Rectal smooth muscle tissue (tissue), 1 donor: Measurements from ENCODE around the gene NLN.
"Not testable (repeated sequence)": the region's sequence is repeated elsewhere in the genome, so short reads cannot be mapped to it uniquely, and the experiment has no call there.

Source experiments
- H3K27ac ChIP-seq: one replicate; pipeline ENCODE4 v1.7.0; 2013; ENCODE audit warnings: low read depth, low read length, inconsistent platforms
- H3K27me3 ChIP-seq: one replicate; pipeline ENCODE4 v1.7.0; 2013; ENCODE audit warnings: low read length; ENCODE audit not compliant: control insufficient read depth, insufficient read depth
- H3K36me3 ChIP-seq: one replicate; pipeline ENCODE4 v1.7.0; 2013; ENCODE audit warnings: low read length; ENCODE audit not compliant: control insufficient read depth, insufficient read depth
- H3K4me1 ChIP-seq: one replicate; pipeline ENCODE4 v1.7.0; 2013; ENCODE audit warnings: low read length; ENCODE audit not compliant: control insufficient read depth, insufficient read depth
- H3K4me3 ChIP-seq: one replicate; pipeline ENCODE4 v1.7.0; 2013; ENCODE audit warnings: low read length
- H3K9ac ChIP-seq: one replicate; pipeline ENCODE4 v1.7.0; 2013; ENCODE audit warnings: low read length

Gene NLN

DNA sequence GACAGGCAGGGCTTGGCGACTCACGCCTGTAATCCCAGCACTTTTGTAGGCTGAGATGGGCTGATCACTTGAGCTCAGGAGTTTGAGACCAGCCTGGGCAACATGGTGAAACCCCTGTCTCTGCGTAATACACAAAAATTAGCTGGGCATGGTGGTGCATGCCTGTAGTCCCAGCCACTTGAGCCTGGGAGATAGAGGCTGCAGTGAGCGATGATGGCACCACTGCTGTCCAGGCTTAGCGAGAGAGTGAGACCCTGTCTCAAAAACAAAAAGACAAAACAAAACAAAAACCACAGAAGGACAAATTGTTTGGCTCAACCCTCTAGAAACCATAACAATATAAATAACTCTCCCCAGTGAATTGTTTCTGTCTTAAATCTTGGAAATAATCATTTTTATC is 111.8 kb downstream of the NLN start:
- H3K4me3 ChIP-seq, result no peak overlapping the region
- H3K27me3 ChIP-seq, result no peaks in the 10 kb centered on the region
- H3K36me3 ChIP-seq, result no peaks in the 10 kb centered on the region
- H3K9ac ChIP-seq, result no peak overlapping the region
- no peak overlapping the region for H3K27ac ChIP-seq
- H3K4me1 ChIP-seq, result no peaks in the 10 kb centered on the region

DNA sequence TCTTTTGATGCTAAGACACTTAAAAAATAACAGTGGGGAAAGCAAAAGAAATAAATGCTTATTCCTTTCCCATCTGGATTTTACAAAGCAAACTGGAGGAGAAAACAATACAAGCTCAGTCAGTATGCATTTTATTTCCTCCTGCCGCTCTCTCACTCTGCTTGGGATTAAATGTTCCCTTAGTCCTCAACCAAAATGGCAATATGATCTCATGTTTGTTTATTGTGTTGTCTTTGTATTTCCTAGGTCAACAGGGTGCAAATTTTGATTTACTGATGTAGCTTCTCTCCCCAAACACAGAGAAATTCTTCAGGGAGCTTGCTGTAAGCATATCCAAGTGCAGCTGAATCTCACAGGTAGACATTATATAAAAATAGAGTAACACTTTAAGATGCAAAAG is 112.3 kb downstream of the NLN start:
- Histone ChIP-seq H3K27ac (no peak overlapping the region), H3K4me1 (no peaks in the 10 kb centered on the region), H3K9ac (no peak overlapping the region)

DNA sequence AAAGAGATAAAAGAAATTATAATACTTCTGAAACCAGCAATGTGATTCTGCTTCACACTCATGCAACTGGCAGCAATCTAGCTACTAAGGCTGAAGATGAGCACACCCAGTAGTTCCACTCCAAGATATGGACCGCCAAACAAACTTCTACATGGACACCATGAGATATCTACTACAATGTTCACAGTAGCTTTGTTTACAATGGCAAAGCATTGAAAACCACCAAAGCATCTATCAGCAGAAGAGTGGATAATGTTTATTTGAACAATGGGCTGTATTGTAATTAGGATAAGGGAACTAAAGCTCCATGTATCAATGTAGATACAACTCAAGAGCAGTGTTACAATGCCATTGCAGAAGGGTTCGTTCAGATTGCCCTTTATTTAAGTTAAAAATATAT is 113.2 kb downstream of the NLN start:
- Histone ChIP-seq H3K4me1 (no peaks in the 10 kb centered on the region), H3K9ac (no peak overlapping the region), H3K27me3 (no peaks in the 10 kb centered on the region), H3K4me3 (no peak overlapping the region), H3K27ac (no peak overlapping the region), H3K36me3 (no peaks in the 10 kb centered on the region)

More for the DNA sequence above, 112.3 kb downstream of the NLN start:
- no peak overlapping the region for H3K4me3 ChIP-seq
- no peaks in the 10 kb centered on the region for H3K36me3 ChIP-seq
- no peaks in the 10 kb centered on the region for H3K27me3 ChIP-seq

DNA sequence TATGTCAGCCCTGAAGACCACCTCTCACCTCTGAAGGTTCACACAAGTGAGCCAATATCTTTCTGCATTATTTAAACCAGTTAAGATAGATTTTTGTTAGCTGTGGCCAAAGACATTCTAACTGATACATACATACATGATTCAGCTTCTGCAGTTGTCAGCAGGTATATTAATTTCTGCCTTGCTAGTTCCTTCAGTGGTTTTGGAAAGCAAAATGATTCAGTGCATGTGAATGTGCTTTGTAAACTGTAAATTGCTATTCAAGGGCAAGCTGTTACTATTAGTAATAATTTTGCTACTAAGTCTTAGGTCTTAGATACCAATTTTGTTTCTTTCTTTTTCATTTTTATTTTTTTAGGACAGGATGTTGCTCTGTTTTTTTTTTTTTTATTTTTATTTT is 115.1 kb downstream of the NLN start:
- H3K9ac ChIP-seq, result no peak overlapping the region
- H3K36me3 ChIP-seq, result no peaks in the 10 kb centered on the region
- no peak overlapping the region for H3K27ac ChIP-seq
- no peak overlapping the region for H3K4me3 ChIP-seq
- no peaks in the 10 kb centered on the region for H3K27me3 ChIP-seq
- H3K4me1 ChIP-seq, result no peaks in the 10 kb centered on the region

DNA sequence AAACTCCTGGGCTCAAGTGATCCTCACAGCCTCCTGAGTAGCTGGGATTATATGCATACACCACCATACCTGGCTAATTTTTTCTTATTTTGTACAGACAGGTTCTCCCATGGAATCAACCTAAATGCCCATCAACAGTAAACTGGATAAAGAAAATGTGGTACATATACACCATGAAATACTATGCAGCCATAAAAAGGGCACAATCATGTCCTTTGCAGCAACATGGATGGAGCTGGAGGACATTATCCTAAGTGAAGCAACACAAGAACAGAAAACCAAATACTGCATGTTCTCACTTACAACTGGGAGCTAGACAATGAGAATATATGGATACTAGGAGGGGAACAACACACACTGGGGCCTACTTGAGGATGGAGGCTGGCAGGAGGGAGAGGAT is 117.2 kb downstream of the NLN start:
- H3K36me3 ChIP-seq, H3K9ac ChIP-seq, H3K4me1 ChIP-seq, H3K27ac ChIP-seq, H3K27me3 ChIP-seq, H3K4me3 ChIP-seq: not testable (repeated sequence)

DNA sequence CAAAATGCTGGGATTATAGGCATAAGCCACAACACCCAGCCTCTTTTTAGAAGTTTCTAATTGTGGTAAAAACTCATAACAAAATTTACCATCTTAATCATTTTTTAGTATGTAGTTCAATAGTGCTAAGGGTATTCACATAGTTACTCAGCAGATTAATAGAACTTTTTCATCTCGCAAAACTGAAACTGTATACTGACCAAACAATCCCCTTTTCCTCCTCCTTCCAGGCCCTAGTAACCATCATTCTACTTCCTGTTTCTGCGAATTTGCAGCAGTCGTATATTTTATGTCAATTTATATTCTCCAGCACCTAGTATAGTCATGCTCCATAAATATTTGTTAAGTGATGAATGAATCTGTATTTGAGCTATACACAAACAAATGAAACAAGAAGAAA is 118.1 kb downstream of the NLN start:
- H3K4me3 ChIP-seq, result no peak overlapping the region
- H3K27me3 ChIP-seq, result no peaks in the 10 kb centered on the region
- no peaks in the 10 kb centered on the region for H3K4me1 ChIP-seq
- no peak overlapping the region for H3K27ac ChIP-seq
- no peaks in the 10 kb centered on the region for H3K36me3 ChIP-seq
- H3K9ac ChIP-seq, result no peak overlapping the region

DNA sequence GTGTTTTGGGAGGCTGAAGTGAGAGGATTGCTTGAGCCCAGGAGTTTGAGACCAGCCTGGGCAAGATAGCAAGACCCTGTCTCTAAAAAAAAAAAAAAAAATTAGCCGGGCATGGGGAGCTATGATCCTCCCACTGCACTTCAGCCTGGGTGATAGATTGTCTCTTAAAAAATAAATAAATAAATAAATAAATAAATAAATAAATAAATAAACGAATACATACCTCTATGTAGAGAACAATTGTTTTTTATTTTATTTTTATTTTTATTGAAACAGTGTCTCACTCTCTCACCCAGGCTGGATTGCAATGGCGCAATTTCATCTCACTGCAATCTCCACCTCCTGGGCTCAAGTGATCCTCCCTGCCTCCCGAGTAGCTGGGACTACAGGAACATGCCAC is 122.8 kb downstream of the NLN start:
- H3K36me3 ChIP-seq, H3K4me1 ChIP-seq, H3K4me3 ChIP-seq, H3K27me3 ChIP-seq, H3K9ac ChIP-seq, H3K27ac ChIP-seq: not testable (repeated sequence)

DNA sequence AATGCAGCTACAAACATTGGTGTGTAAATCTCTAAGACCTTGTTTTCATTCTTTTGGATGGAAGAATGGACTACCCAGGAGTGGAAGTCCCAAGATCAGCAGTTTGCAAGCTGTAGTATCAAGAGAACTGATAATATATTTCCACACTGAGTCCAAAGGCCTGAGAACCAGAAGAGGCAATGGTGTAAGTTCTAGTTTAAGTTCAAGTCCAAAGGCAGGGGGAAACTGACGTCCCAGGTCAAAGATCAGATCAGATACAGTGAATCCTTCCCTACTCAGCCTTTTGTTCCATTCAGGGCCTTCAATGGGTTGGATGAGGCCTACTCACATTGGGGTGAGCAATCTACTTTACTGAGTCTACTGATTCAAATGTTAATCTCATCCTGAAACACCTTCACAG is 124.1 kb downstream of the NLN start:
- no peak overlapping the region for H3K27ac ChIP-seq
- no peaks in the 10 kb centered on the region for H3K27me3 ChIP-seq
- no peak overlapping the region for H3K4me3 ChIP-seq
- no peak overlapping the region for H3K9ac ChIP-seq
- H3K36me3 ChIP-seq, result no peaks in the 10 kb centered on the region
- no peaks in the 10 kb centered on the region for H3K4me1 ChIP-seq

DNA sequence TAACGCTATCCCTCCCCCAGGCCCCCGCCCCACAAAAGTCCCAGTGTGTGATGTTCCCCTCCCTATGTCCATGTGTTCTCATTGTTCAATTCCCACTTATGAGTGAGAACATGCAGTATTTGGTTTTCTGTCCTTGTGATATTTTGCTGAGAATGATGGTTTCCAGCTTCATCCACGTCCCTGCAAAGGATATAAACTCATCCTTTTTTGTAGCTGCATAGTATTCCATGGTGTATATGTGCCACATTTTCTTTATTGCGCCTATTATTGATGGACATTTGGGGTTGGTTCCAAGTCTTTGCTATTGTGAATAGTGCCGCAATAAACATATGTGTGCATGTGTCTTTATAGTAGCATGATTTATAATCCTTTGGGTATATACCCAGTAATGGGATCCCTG is 125.0 kb downstream of the NLN start:
- H3K36me3 ChIP-seq, H3K4me3 ChIP-seq, H3K27ac ChIP-seq, H3K9ac ChIP-seq, H3K27me3 ChIP-seq, H3K4me1 ChIP-seq: not testable (repeated sequence)

DNA sequence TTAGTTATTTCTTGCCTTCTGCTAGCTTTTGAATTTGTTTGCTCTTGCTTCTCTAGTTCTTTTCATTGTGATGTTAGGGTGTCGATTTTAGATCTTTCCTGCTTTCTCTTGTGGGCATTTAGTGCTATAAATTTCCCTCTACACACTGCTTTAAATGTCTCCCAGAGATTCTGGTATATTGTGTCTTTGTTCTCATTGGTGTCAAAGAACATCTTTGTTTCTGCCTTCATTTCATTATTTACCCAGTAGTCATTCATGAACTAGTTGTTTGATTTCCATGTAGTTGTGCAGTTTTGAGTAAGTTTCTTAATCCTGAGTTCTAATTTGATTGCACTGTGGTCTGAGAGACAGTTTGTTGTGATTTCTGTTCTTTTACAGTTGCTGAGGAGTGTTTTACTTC is 127.9 kb downstream of the NLN start:
- H3K9ac ChIP-seq, H3K27ac ChIP-seq, H3K36me3 ChIP-seq, H3K4me3 ChIP-seq, H3K4me1 ChIP-seq, H3K27me3 ChIP-seq: not testable (repeated sequence)

DNA sequence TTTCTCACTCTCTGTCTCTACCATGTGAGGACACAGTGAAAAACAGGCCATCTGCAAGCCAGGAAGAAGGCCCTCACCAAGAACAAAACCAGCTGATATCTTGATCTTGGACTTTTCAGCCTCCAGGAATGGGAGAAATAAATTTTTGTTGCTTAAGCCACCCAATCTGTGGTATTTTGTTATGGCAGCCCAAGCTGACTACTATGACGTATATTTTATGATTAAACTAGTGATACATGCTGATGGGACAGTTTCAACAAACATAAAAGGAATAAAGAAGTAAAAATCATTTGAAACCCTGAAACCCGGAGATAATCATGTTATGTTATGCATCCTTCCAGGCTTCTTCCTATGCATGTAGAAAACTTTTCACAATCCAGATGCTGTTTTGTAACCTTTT is 132.9 kb downstream of the NLN start:
- Histone ChIP-seq H3K27me3 (no peaks in the 10 kb centered on the region), H3K27ac (no peak overlapping the region), H3K4me3 (no peak overlapping the region), H3K36me3 (no peaks in the 10 kb centered on the region), H3K4me1 (no peaks in the 10 kb centered on the region), H3K9ac (no peak overlapping the region)

DNA sequence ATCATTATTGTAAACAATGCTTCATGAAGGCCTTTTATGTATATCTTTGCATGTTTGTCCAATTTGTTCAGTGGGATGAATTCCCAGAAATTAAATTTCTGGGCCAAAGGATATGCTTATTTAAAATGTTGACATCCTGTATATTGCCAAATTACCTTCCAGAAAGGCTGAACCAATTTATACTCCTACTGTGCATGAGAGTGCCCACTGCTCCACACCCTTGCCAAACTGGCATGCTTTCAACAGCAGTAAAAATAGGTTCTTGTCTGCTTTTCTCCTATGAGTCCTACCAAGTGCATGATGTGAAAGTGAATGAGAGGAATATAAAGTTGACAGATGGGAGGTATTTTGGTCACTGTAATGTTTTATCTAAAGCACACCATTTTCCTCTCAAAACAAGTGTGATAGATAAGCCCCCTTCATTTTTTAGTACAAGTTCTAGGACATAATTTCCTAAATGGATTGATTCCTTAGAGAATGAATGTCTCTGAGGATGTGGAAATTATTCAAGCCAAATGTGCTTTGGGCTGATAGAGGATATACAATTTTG is 133.8 kb downstream of the NLN start:
- Histone ChIP-seq H3K36me3 (no peaks in the 10 kb centered on the region), H3K9ac (no peak overlapping the region), H3K4me3 (no peak overlapping the region), H3K27me3 (no peaks in the 10 kb centered on the region), H3K4me1 (no peaks in the 10 kb centered on the region), H3K27ac (no peak overlapping the region)

DNA sequence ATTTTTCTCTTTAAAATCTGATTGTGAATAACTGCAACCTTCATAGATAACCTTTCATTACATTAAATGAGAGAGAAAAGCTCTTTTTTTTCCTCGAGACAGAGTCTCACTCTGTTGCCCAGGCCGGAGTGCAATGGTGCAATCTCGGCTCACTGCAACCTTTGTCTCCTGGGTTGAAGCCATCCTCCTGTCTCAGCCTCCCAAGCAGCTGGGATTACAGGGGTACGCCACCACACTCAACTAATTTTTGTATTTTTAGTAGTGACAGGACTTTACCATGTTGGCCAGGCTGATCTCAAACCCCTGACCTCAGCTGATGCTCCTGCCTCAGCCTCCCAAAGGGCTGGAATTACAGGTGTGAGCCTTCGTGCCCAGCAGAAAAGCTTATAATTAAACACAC is 134.5 kb downstream of the NLN start:
- Histone ChIP-seq H3K27ac (no peak overlapping the region), H3K36me3 (no peaks in the 10 kb centered on the region), H3K4me1 (no peaks in the 10 kb centered on the region), H3K9ac (no peak overlapping the region), H3K27me3 (no peaks in the 10 kb centered on the region), H3K4me3 (no peak overlapping the region)
